ENCODE results near the gene YLPM1.

The YLPM1 gene

DNA sequence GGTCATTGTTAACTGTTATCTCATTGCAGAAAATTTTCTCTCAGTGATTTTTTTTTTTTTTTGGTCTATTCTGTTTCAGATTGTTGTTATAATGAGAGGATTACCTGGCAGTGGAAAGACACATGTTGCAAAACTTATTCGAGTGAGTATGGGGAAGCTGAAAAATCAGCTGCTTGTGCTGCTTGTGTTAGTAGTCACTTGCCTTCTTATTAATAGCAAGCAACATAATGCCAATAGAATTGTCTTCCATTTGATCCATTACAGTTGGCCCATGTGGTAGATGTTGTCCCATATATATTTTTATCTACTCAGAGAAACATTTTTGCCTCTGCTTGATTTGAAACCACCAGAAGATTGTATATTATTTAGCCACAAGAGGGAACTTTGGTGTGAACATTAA, 53.0 kb downstream of the YLPM1 start:
- no peak overlapping the region for H3K27ac ChIP-seq
- TF ChIP-seq, protein P1, sequence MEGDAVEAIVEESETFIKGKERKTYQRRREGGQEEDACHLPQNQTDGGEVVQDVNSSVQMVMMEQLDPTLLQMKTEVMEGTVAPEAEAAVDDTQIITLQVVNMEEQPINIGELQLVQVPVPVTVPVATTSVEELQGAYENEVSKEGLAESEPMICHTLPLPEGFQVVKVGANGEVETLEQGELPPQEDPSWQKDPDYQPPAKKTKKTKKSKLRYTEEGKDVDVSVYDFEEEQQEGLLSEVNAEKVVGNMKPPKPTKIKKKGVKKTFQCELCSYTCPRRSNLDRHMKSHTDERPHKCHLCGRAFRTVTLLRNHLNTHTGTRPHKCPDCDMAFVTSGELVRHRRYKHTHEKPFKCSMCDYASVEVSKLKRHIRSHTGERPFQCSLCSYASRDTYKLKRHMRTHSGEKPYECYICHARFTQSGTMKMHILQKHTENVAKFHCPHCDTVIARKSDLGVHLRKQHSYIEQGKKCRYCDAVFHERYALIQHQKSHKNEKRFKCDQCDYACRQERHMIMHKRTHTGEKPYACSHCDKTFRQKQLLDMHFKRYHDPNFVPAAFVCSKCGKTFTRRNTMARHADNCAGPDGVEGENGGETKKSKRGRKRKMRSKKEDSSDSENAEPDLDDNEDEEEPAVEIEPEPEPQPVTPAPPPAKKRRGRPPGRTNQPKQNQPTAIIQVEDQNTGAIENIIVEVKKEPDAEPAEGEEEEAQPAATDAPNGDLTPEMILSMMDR (conservative IDR thresholded peaks at IDR 0.05) = no peak

DNA sequence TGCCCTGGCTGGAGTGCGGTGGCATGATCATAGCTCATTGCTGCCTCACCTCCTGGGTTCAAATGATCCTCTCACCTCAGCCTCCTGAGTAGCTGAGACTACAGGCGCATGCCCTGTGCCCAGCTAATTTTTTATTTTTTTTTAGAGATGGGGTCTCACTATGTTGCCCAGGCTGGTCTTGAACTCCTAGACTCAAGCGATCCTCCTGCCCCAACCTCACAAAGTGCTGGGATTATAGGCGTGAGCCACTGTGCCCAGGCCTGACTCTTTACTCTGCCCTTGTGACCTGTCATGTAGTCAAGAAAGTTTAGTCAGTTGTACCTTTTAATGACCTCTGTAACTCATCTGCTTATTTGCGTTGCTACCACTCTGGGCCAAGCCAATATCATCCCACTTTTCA, 57.2 kb downstream of the YLPM1 start:
- no peak overlapping the region for H3K27ac ChIP-seq
- TF ChIP-seq, protein P1 (conservative IDR thresholded peaks at IDR 0.05) = no peak

DNA sequence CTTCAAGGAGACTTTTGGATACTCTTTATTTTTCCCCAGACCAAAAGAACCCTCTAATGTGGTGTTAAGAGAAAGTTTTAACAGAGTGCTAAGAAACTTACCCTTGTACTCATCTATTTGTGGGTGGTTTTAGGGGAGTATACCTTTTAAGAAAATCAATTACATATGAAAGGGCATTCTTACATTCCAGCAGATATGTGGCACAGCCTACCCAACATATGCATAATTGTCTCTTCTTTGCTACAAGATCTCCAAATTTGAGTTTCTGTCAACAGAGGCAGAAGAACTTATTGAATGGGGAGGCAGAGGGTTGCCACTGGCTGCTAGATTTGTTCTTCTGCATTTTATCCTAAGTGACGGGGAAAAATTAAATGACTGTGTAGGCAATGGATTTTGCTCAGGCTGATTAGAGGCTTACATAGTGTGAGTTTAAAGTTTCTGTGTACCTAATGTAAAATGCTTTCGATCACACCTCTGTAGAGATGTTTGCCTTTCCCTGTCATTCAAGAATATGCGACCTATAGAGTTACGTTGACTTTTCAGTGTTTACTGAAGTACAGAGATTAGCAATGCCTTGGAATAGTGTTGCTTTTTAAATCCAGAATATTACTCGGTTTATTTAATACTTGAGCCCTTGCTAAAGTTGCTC, 58.3 kb downstream of the YLPM1 start:
- H3K27ac ChIP-seq = no peak overlapping the region
- TF ChIP-seq, protein P1 (conservative IDR thresholded peaks at IDR 0.05) = no peak

DNA sequence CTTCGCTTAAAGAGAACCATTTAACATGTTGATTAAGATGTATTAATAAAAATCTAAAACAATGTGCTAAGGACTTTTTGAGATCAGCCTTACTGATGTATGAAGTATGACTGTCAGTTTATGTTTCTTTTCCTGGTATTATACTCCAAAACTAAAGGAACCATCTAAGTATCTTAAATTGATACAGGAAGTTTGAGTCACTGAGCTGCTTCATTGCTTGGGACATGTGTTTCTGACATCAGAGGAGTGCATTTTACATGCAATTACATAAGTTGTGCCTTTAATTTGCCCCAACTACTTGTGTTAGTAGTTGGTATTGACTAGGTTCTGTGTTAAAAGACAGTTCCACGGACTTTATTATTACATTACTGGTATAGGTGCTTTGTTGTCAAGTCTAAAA, 61.9 kb downstream of the YLPM1 start:
- TF ChIP-seq, protein P1 (conservative IDR thresholded peaks at IDR 0.05) = no peak
- H3K27ac ChIP-seq = no peak overlapping the region

DNA sequence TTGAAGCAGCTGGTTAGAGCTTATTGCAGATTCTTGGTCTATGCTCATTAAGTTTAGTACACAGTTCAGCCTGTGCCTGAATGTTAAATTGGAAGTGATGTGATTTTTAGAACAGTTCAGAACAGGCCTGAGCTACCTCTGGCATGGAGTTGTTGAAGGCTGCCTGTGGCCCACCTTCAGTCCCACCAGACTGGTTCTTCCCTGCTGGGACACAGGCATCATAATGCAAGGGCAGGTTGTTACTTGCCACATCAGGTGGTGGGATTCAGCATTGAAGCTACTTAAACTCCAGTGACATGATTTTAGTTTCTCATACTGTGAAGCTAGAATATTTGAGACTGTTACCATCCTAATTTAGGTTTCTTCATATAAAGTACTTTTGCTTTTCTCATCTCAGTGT, 63.5 kb downstream of the YLPM1 start:
- TF ChIP-seq, protein P1 (conservative IDR thresholded peaks at IDR 0.05) = no peak
- no peak overlapping the region for H3K27ac ChIP-seq

DNA sequence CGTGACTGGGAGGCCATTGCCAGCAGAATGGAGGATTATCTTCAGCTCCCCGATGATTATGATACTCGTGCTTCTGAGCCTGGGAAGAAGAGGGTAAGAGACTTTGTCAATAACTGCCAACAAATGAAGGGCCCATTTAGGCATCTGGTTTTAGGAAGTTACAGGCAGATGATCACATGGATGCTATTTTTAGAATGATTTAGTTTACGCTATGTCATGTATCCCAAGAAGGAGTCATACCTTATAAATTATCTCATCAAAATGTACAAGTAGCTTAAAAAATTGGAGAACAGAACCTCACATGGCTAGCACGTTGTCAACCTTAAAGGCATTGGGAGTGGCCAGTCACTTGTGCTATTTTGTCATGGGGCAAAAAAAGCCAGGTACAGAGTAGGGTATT, 66.1 kb downstream of the YLPM1 start:
- no peak overlapping the region for H3K27ac ChIP-seq
- TF ChIP-seq, protein P1 (conservative IDR thresholded peaks at IDR 0.05) = no peak

DNA sequence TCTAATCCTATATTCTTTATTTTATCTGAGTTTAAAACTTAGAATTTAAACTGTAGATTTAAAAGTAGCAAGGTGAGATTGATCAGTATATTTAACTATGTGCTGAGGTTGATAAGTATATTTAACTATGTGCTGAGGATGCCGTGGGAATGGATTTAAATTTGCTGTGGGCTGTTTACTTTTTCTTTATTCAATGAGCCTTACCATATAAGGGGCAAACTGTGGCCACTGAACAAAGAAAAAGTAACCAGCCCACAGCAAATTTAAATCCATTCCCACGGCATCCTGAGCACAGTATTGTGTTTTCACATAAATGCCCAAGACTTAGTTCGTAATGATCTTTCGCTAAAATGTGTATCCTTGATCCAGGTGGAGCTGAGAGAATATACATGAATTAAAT, 69.7 kb downstream of the YLPM1 start:
- TF ChIP-seq, protein P1 (conservative IDR thresholded peaks at IDR 0.05) = no peak
- H3K27ac ChIP-seq = no peak overlapping the region
